WTC11 (cell line): ENCODE data around the gene LRRFIP1. TPM values are rescaled to one million over a fixed set of nuclear protein-coding genes. Genes with fewer than 3 reads are reported as not detected.
"Not testable (repeated sequence)": the region's sequence is repeated elsewhere in the genome, so short reads cannot be mapped to it uniquely, and the experiment has no call there.

Source experiments
- ATAC-seq: fragments of 200-7000 bp; cut with Tn5 transposase; 2 replicates; pipeline ENCODE4 v1.10.0; 2021; ENCODE audit warnings: mild to moderate bottlenecking, moderate library complexity
- CTCF ChIA-PET: fragments of 300-600 bp; sonication (Branson Sonifier 250); formaldehyde crosslinking; loops from one replicate; lab custom pipeline; 2021; ENCODE audit warnings: antibody characterized with exemption; lab: Charles Lee
- POLR2A ChIA-PET: fragments of 350-600 bp; sonication (Branson Sonifier 250); formaldehyde crosslinking; loops from one replicate; lab custom pipeline; 2021; ENCODE audit warnings: antibody characterized with exemption; lab: Charles Lee
- DNase-seq: peaks from one replicate; pipeline ENCODE4 v3.0.0; 2021; ENCODE audit warnings: low spot score
- H3K27ac Mint-ChIP-seq: 2 replicates; pipeline ENCODE4 v1.8.0; 2021; ENCODE audit warnings: mixed read lengths
- H3K27me3 Mint-ChIP-seq: 2 replicates; pipeline ENCODE4 v1.8.0; 2021; ENCODE audit warnings: low read depth, mild to moderate bottlenecking, moderate library complexity, mixed read lengths
- H3K36me3 Mint-ChIP-seq: 2 replicates; pipeline ENCODE4 v1.8.0; 2021; ENCODE audit warnings: mixed read lengths
- H3K4me1 Mint-ChIP-seq: 2 replicates; pipeline ENCODE4 v1.8.0; 2022; ENCODE audit warnings: mixed read lengths
- H3K4me3 Mint-ChIP-seq: 2 replicates; pipeline ENCODE4 v1.8.0; 2021; ENCODE audit warnings: mild to moderate bottlenecking, moderate library complexity, mixed read lengths
- H3K9me3 Mint-ChIP-seq: 2 replicates; pipeline ENCODE4 v1.8.0; 2021; ENCODE audit warnings: mixed read lengths
- ARID4B ChIP-seq: sonication (generic); formaldehyde crosslinking; IDR thresholded peaks from 2 replicates; pipeline ENCODE4 v1.8.0; 2023; ENCODE audit warnings: missing genetic modification reagents, mild to moderate bottlenecking, borderline replicate concordance
- E2F1 ChIP-seq: sonication (generic); formaldehyde crosslinking; IDR thresholded peaks from 2 replicates; pipeline ENCODE4 v1.8.0; 2022; ENCODE audit warnings: mild to moderate bottlenecking, missing genetic modification reagents
- IRF1 ChIP-seq: sonication (generic); formaldehyde crosslinking; IDR thresholded peaks from 2 replicates; pipeline ENCODE4 v1.8.0; 2023; ENCODE audit warnings: missing genetic modification reagents
- JAZF1 ChIP-seq: fragments of 250-450 bp; sonication (Bioruptor Pico); IDR thresholded peaks from 2 replicates; pipeline ENCODE4 v1.9.0; 2021; ENCODE audit warnings: moderate library complexity, mild to moderate bottlenecking, inconsistent platforms
- NFATC4 ChIP-seq: fragments of 250-450 bp; sonication (Bioruptor Pico); IDR thresholded peaks from 2 replicates; pipeline ENCODE4 v1.9.0; 2021; ENCODE audit warnings: mild to moderate bottlenecking
- NR3C1 ChIP-seq: sonication (generic); formaldehyde crosslinking; conservative IDR thresholded peaks from 2 replicates; pipeline ENCODE4 v1.8.1; 2023; ENCODE audit warnings: low read depth, mild to moderate bottlenecking, missing genetic modification reagents
- STAT6 ChIP-seq: sonication (generic); formaldehyde crosslinking; conservative IDR thresholded peaks from 2 replicates; pipeline ENCODE4 v1.8.1; 2023; ENCODE audit warnings: mild to moderate bottlenecking, low read depth, missing genetic modification reagents, moderate library complexity
- TEAD4 ChIP-seq: sonication (generic); formaldehyde crosslinking; IDR thresholded peaks from 2 replicates; pipeline ENCODE4 v1.8.0; 2022; ENCODE audit warnings: mild to moderate bottlenecking, missing genetic modification reagents
- ZNF121 ChIP-seq: sonication (generic); formaldehyde crosslinking; IDR thresholded peaks from 2 replicates; pipeline ENCODE4 v1.8.0; 2023; ENCODE audit warnings: missing genetic modification reagents
- ZNF317 ChIP-seq: sonication (generic); formaldehyde crosslinking; IDR thresholded peaks from 2 replicates; pipeline ENCODE4 v1.8.1; 2023; ENCODE audit warnings: low read depth, mild to moderate bottlenecking, moderate library complexity, missing genetic modification reagents, borderline replicate concordance
- ZNF396 ChIP-seq: fragments of 250-450 bp; sonication (Bioruptor Pico); IDR thresholded peaks from 2 replicates; pipeline ENCODE4 v1.8.0; 2021; ENCODE audit warnings: mild to moderate bottlenecking, moderate library complexity, borderline replicate concordance
- total RNA-seq: library from RNA; stranded (reverse); gene quantifications from 3 replicates; pipeline ENCODE4 v1.2.3, GENCODE V29; 2021
- TF ChIP-seq, protein P1 (sequence below): fragments of 250-450 bp; sonication (Bioruptor Pico); IDR thresholded peaks from 2 replicates; pipeline ENCODE4 v1.8.0; 2021; ENCODE audit warnings: mild to moderate bottlenecking
- TF ChIP-seq, protein P2 (sequence below): sonication (generic); formaldehyde crosslinking; IDR thresholded peaks from 2 replicates; pipeline ENCODE4 v1.8.1; 2022; ENCODE audit warnings: missing genetic modification reagents, borderline replicate concordance

Gene LRRFIP1
- total RNA-seq, 1 experiment from 2014 or later, result 88.4 TPM

- POLR2A ChIA-PET, result no interaction called here
- Mint-ChIP-seq H3K27me3 (no peaks in the 10 kb centered on the region), H3K36me3 (no peaks in the 10 kb centered on the region), H3K9me3 (no peaks in the 10 kb centered on the region), H3K4me1 (peaks cover 70% of the 10 kb centered on the region), H3K27ac (peak overlapping the region; percentile 54; the same call in 1 of the 2 replicates), H3K4me3 (no peak overlapping the region)
- CTCF ChIA-PET, result interaction anchor here (0.8 kb wide), 1 partner anchor 8 kb away, joined by 3 read pairs; no protein-coding TSS in a partner anchor
- ATAC-seq (no peak), DNase-seq (no peak)
- TF ChIP-seq, protein P1, sequence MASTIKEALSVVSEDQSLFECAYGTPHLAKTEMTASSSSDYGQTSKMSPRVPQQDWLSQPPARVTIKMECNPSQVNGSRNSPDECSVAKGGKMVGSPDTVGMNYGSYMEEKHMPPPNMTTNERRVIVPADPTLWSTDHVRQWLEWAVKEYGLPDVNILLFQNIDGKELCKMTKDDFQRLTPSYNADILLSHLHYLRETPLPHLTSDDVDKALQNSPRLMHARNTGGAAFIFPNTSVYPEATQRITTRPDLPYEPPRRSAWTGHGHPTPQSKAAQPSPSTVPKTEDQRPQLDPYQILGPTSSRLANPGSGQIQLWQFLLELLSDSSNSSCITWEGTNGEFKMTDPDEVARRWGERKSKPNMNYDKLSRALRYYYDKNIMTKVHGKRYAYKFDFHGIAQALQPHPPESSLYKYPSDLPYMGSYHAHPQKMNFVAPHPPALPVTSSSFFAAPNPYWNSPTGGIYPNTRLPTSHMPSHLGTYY (CRISPR knock-in tag), result no peak
- TF ChIP-seq ARID4B (CRISPR knock-in tag) (no peak), NFATC4 (CRISPR knock-in tag) (no peak), ZNF121 (no peak)
- TF ChIP-seq, protein P2, sequence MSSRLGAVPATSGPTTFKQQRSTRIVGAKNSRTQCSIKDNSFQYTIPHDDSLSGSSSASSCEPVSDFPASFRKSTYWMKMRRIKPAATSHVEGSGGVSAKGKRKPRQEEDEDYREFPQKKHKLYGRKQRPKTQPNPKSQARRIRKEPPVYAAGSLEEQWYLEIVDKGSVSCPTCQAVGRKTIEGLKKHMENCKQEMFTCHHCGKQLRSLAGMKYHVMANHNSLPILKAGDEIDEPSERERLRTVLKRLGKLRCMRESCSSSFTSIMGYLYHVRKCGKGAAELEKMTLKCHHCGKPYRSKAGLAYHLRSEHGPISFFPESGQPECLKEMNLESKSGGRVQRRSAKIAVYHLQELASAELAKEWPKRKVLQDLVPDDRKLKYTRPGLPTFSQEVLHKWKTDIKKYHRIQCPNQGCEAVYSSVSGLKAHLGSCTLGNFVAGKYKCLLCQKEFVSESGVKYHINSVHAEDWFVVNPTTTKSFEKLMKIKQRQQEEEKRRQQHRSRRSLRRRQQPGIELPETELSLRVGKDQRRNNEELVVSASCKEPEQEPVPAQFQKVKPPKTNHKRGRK (CRISPR knock-in tag), result 0 out of 2 replicates have a peak, but pooled peaks have one; percentile 37
Measured at GRCh38 chr2:237666606-237667005, 39.2 kb downstream of the LRRFIP1 start.

DNA sequence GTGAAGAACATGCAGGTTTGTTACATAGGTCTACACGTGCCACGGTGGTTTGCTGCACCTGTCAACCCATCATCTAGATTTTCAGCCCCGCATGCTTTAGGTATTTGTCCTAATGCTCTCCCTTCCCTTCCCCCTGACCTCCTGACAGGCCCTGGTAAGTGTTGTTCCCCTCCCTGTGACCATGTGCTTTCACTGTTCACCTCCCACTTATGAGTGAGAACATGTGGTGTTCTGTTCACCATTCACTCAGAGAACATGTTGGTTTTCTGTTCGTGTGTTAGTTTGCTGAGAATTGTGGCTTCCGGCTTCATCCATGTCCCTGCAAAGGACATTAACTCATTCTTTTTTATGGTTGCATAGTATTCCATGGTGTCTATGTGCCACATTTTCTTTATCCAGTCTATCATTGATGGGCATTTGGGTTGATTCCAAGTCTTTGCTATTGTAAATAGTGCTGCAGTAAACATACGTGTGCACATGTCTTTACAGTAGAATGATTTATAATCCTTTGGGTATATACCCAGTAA, 39.7 kb downstream of the LRRFIP1 start:
- H3K9me3 Mint-ChIP-seq, ATAC-seq, H3K36me3 Mint-ChIP-seq, H3K27ac Mint-ChIP-seq, POLR2A ChIA-PET, CTCF ChIA-PET, H3K27me3 Mint-ChIP-seq, H3K4me3 Mint-ChIP-seq, DNase-seq: not testable (repeated sequence)
- H3K4me1 Mint-ChIP-seq, result peaks cover 69% of the 10 kb centered on the region

DNA sequence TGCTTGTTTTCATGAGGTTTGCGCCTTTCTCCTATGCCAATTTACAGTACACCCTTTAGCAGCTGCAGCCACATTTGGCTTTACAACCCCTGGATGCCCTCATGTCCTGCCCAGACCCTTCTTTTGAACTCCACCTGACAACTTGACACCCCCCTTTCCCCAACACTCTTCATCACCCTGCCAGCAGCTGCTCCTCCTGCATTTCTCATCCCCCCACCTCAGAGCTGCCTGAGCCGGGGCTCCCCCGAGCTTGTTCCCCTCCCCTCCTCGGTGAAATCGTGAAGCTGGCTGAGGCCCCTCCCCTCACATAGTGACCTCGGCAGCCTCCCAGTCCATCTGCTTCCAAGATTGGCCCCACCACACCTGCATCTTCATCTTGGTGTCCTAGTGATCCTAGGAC, 40.5 kb downstream of the LRRFIP1 start:
- ChIA-PET CTCF (interaction anchor here (0.6 to 9.0 kb wide), 6 partner anchors 18 to 1156 kb away, joined by 3 to 63 read pairs (median 9); no protein-coding TSS in a partner anchor), POLR2A (no interaction called here)
- Mint-ChIP-seq H3K27me3 (no peaks in the 10 kb centered on the region), H3K27ac (peak overlapping the region; percentile 27; the same call in 1 of the 2 replicates), H3K4me3 (no peak overlapping the region), H3K36me3 (no peaks in the 10 kb centered on the region), H3K4me1 (peaks cover 64% of the 10 kb centered on the region), H3K9me3 (no peaks in the 10 kb centered on the region)
- no peak for DNase-seq
- no peak for ATAC-seq
- no peak for TF ChIP-seq IRF1 (CRISPR knock-in tag)
- TF ChIP-seq TEAD4 (CRISPR knock-in tag), result no peak
- TF ChIP-seq ZNF396 (CRISPR knock-in tag), result no peak
- no peak for TF ChIP-seq NR3C1
- TF ChIP-seq ZNF317 (CRISPR knock-in tag), result no peak
- TF ChIP-seq E2F1 (CRISPR knock-in tag), result no peak
- TF ChIP-seq, protein P2 (CRISPR knock-in tag), result no peak
- no peak for TF ChIP-seq JAZF1 (CRISPR knock-in tag)
- no peak for TF ChIP-seq STAT6
